ENCODE data around the gene EIF4EBP3.

DNA sequence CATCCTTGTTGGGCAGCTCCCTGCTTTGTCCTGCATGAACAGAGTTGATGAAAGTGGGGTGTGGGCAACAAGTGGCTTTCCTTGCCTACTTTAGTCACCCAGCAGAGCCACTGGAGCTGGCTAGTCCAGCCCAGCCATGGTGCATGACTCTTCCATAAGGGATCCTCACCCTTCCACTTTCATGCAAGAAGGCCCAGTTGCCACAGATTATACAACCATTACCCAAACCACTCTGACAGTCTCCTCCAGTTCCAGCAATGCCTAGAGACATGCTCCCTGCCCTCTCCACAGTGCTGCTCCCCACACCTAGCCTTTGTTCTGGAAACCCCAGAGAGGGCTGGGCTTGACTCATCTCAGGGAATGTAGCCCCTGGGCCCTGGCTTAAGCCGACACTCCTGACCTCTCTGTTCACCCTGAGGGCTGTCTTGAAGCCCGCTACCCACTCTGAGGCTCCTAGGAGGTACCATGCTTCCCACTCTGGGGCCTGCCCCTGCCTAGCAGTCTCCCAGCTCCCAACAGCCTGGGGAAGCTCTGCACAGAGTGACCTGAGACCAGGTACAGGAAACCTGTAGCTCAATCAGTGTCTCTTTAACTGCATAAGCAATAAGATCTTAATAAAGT is 21.1 kb downstream of the EIF4EBP3 start:
- TF ChIP-seq, protein P1, sequence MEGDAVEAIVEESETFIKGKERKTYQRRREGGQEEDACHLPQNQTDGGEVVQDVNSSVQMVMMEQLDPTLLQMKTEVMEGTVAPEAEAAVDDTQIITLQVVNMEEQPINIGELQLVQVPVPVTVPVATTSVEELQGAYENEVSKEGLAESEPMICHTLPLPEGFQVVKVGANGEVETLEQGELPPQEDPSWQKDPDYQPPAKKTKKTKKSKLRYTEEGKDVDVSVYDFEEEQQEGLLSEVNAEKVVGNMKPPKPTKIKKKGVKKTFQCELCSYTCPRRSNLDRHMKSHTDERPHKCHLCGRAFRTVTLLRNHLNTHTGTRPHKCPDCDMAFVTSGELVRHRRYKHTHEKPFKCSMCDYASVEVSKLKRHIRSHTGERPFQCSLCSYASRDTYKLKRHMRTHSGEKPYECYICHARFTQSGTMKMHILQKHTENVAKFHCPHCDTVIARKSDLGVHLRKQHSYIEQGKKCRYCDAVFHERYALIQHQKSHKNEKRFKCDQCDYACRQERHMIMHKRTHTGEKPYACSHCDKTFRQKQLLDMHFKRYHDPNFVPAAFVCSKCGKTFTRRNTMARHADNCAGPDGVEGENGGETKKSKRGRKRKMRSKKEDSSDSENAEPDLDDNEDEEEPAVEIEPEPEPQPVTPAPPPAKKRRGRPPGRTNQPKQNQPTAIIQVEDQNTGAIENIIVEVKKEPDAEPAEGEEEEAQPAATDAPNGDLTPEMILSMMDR (IDR thresholded peaks at IDR 0.05) = no peak
- TF ChIP-seq POLR2A (IDR thresholded peaks at IDR 0.05) = no peak

Measured in vagina (tissue), 2 donors.